H9 (cell line): ENCODE data around the gene TJP3. TPM values are rescaled to one million over a fixed set of nuclear protein-coding genes. Genes with fewer than 3 reads are reported as not detected.
A peak's percentile ranks its signal among the peaks of the same experiment; 100 is the strongest.

ENCODE experiments used
- DNase-seq: peaks from one replicate; pipeline ENCODE4 v3.0.0-alpha.2; 2017
- H2AFZ ChIP-seq: one replicate; pipeline ENCODE4 v1.6.1; 2013; ENCODE audit warnings: mild to moderate bottlenecking, low read length, control low read depth, moderate library complexity
- H2AK5ac ChIP-seq: 2 replicates; pipeline ENCODE4 v1.6.1; 2013; ENCODE audit warnings: low read length, control low read depth, mixed read lengths; ENCODE audit not compliant: insufficient read length
- H2BK120ac ChIP-seq: one replicate; pipeline ENCODE4 v1.6.1; 2013; ENCODE audit warnings: low read depth, mild to moderate bottlenecking, low read length, control low read depth, inconsistent platforms; ENCODE audit not compliant: poor library complexity, severe bottlenecking
- H2BK12ac ChIP-seq: 2 replicates; pipeline ENCODE4 v1.6.1; 2013; ENCODE audit warnings: low read length, control low read depth, mixed read lengths, low read depth; ENCODE audit not compliant: insufficient read length
- H2BK15ac ChIP-seq: 2 replicates; pipeline ENCODE4 v1.6.1; 2013; ENCODE audit warnings: low read depth, low read length, control low read depth
- H2BK20ac ChIP-seq: one replicate; pipeline ENCODE4 v1.6.1; 2013; ENCODE audit warnings: low read depth, mild to moderate bottlenecking, low read length, control low read depth, inconsistent platforms; ENCODE audit not compliant: poor library complexity, severe bottlenecking
- H2BK5ac ChIP-seq: 2 replicates; pipeline ENCODE4 v1.6.1; 2013; ENCODE audit warnings: low read length, control low read depth, mixed read lengths; ENCODE audit not compliant: insufficient read length
- H3K14ac ChIP-seq: 2 replicates; pipeline ENCODE4 v1.6.1; 2013; ENCODE audit warnings: low read length, control low read depth; ENCODE audit not compliant: insufficient read depth
- H3K18ac ChIP-seq: 2 replicates; pipeline ENCODE4 v1.6.1; 2013; ENCODE audit warnings: low read depth, mild to moderate bottlenecking, mixed read lengths, low read length, control low read depth; ENCODE audit not compliant: insufficient read length
- H3K23ac ChIP-seq: 2 replicates; pipeline ENCODE4 v1.6.1; 2013; ENCODE audit warnings: low read length, control low read depth, mixed read lengths, low read depth; ENCODE audit not compliant: insufficient read length
- H3K23me2 ChIP-seq: 2 replicates; pipeline ENCODE4 v1.6.1; 2013; ENCODE audit warnings: low read depth, mild to moderate bottlenecking, mixed read lengths, low read length, control low read depth; ENCODE audit not compliant: insufficient read length, poor library complexity, severe bottlenecking
- H3K27ac ChIP-seq: 2 replicates; pipeline ENCODE4 v1.5.1; 2013; ENCODE audit warnings: low read length, control low read depth, mixed read lengths, low read depth; ENCODE audit not compliant: insufficient read length
- H3K27me3 ChIP-seq: 2 replicates; pipeline ENCODE4 v1.6.1; 2013; ENCODE audit warnings: low read length, control low read depth, inconsistent platforms; ENCODE audit not compliant: insufficient read depth
- H3K4ac ChIP-seq: 2 replicates; pipeline ENCODE4 v1.6.1; 2013; ENCODE audit warnings: low read depth, mild to moderate bottlenecking, control low read depth, inconsistent platforms, low read length, moderate library complexity
- H3K4me1 ChIP-seq: 2 replicates; pipeline ENCODE4 v1.6.1; 2013; ENCODE audit warnings: low read length, control low read depth, inconsistent platforms; ENCODE audit not compliant: insufficient read depth
- H3K4me2 ChIP-seq: 2 replicates; pipeline ENCODE4 v1.6.1; 2013; ENCODE audit warnings: low read length, control low read depth, mixed read lengths; ENCODE audit not compliant: insufficient read length, insufficient read depth
- H3K56ac ChIP-seq: 2 replicates; pipeline ENCODE4 v1.6.1; 2013; ENCODE audit warnings: low read depth, mild to moderate bottlenecking, mixed read lengths, low read length, control low read depth; ENCODE audit not compliant: insufficient read length
- H3K79me1 ChIP-seq: 2 replicates; pipeline ENCODE4 v1.6.1; 2013; ENCODE audit warnings: low read depth, mild to moderate bottlenecking, moderate library complexity, low read length, control low read depth, inconsistent platforms; ENCODE audit not compliant: insufficient read depth, poor library complexity, severe bottlenecking
- H3K79me2 ChIP-seq: 2 replicates; pipeline ENCODE4 v1.6.1; 2013; ENCODE audit warnings: low read length, control low read depth, inconsistent platforms; ENCODE audit not compliant: insufficient read depth
- H3K9ac ChIP-seq: 2 replicates; pipeline ENCODE4 v1.6.1; 2013; ENCODE audit warnings: low read length, control low read depth, mixed read lengths; ENCODE audit not compliant: insufficient read length; ENCODE audit errors: extremely low read depth
- H3K9me3 ChIP-seq: one replicate; pipeline ENCODE4 v1.6.1; 2013; ENCODE audit warnings: low read depth, low read length, inconsistent platforms; ENCODE audit not compliant: control insufficient read depth
- H3T11ph ChIP-seq: one replicate; pipeline ENCODE4 v1.6.1; 2013; ENCODE audit warnings: mild to moderate bottlenecking, low read length, control low read depth, inconsistent platforms
- H4K20me1 ChIP-seq: one replicate; pipeline ENCODE4 v1.6.1; 2013; ENCODE audit not compliant: control insufficient read depth, insufficient read length, insufficient read depth
- H4K5ac ChIP-seq: 2 replicates; pipeline ENCODE4 v1.6.1; 2013; ENCODE audit warnings: low read depth, mild to moderate bottlenecking, mixed read lengths, low read length, control low read depth; ENCODE audit not compliant: insufficient read length
- H4K8ac ChIP-seq: replicated peaks from 2 replicates; pipeline ENCODE4 v1.6.1; 2013; ENCODE audit warnings: low read length, control low read depth, mixed read lengths, low read depth; ENCODE audit not compliant: insufficient read length
- H4K91ac ChIP-seq: 2 replicates; pipeline ENCODE4 v1.6.1; 2013; ENCODE audit warnings: low read depth, mild to moderate bottlenecking, moderate library complexity, mixed read lengths, low read length, control low read depth; ENCODE audit not compliant: insufficient read length
- H3K27ac Mint-ChIP-seq, 3 experiments: 2 replicates in 2 of 3; 3 replicates in 1 of 3; pipeline ENCODE4 v1.8.0; 2020 to 2021; ENCODE audit warnings: mixed read lengths in 3 of 3, mild to moderate bottlenecking in 1 of 3, moderate library complexity in 1 of 3
- H3K27me3 Mint-ChIP-seq: 2 replicates; pipeline ENCODE4 v1.8.0; 2021; ENCODE audit warnings: low read depth, mild to moderate bottlenecking, moderate library complexity, mixed read lengths
- H3K36me3 Mint-ChIP-seq, 3 experiments: 2 replicates in 2 of 3; 3 replicates in 1 of 3; pipeline ENCODE4 v1.8.0; 2020 to 2021; ENCODE audit warnings: low read depth in 3 of 3, mixed read lengths in 3 of 3; ENCODE audit not compliant: insufficient read depth in 1 of 3
- H3K4me1 Mint-ChIP-seq, 2 experiments: 2 replicates each; pipeline ENCODE4 v1.8.0; 2020; ENCODE audit warnings: mixed read lengths in 2 of 2
- H3K4me3 Mint-ChIP-seq, 2 experiments: 2 replicates in 1 of 2; 3 replicates in 1 of 2; pipeline ENCODE4 v1.8.0; 2020 to 2021; ENCODE audit warnings: mild to moderate bottlenecking in 2 of 2, mixed read lengths in 2 of 2, moderate library complexity in 1 of 2
- H3K9me3 Mint-ChIP-seq, 2 experiments: 2 replicates in 1 of 2; 3 replicates in 1 of 2; pipeline ENCODE4 v1.8.0; 2020; ENCODE audit warnings: mild to moderate bottlenecking in 2 of 2, mixed read lengths in 2 of 2, moderate library complexity in 1 of 2
- WGBS: extraction: QIAGEN DNeasy Blood & Tissue Kit; methylation state at CpG from one replicate; pipeline ENCODE4 v1.1.7; 2013; ENCODE audit warnings: missing lambda C conversion rate, low lambda C conversion rate, mixed read lengths; ENCODE audit not compliant: insufficient read length; ENCODE audit errors: extremely low coverage; 5-methylcytosine and 5-hydroxymethylcytosine counted together
- total RNA-seq: library from RNA; stranded (reverse); gene quantifications from 2 replicates; pipeline ENCODE4 v1.2.1, GENCODE V29; 2021
- TF ChIP-seq, protein P1 (sequence below): fragments of 200-600 bp; sonication (generic); conservative IDR thresholded peaks from 3 replicates; pipeline ENCODE4 v1.8.0; 2021; ENCODE audit warnings: antibody characterized with exemption, mild to moderate bottlenecking

TJP3 gene
- total RNA-seq, 1 experiment from 2014 or later: 27.3 TPM

GRCh38 chr19:3672575-3672948 lies 35.6 kb upstream of the TJP3 start:
- no peak overlapping the region for H3K4me2 ChIP-seq
- TF ChIP-seq, protein P1, sequence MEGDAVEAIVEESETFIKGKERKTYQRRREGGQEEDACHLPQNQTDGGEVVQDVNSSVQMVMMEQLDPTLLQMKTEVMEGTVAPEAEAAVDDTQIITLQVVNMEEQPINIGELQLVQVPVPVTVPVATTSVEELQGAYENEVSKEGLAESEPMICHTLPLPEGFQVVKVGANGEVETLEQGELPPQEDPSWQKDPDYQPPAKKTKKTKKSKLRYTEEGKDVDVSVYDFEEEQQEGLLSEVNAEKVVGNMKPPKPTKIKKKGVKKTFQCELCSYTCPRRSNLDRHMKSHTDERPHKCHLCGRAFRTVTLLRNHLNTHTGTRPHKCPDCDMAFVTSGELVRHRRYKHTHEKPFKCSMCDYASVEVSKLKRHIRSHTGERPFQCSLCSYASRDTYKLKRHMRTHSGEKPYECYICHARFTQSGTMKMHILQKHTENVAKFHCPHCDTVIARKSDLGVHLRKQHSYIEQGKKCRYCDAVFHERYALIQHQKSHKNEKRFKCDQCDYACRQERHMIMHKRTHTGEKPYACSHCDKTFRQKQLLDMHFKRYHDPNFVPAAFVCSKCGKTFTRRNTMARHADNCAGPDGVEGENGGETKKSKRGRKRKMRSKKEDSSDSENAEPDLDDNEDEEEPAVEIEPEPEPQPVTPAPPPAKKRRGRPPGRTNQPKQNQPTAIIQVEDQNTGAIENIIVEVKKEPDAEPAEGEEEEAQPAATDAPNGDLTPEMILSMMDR: no peak
- H3K79me1 ChIP-seq: peaks cover 4% of the 10 kb centered on the region
- no peak overlapping the region for H3K23ac ChIP-seq
- no peak overlapping the region for H3K4me3 Mint-ChIP-seq
- no peaks in the 10 kb centered on the region for H3K23me2 ChIP-seq
- peaks cover 4% of the 10 kb centered on the region for H4K20me1 ChIP-seq
- H2BK12ac ChIP-seq: no peak overlapping the region
- no peak overlapping the region for H2AK5ac ChIP-seq
- H3K9ac ChIP-seq: no peak overlapping the region
- H3K27me3 ChIP-seq: no peaks in the 10 kb centered on the region
- H3K27me3 Mint-ChIP-seq: no peaks in the 10 kb centered on the region
- no peak overlapping the region for H4K91ac ChIP-seq
- no peak overlapping the region for H3K56ac ChIP-seq
- no peaks in the 10 kb centered on the region; the same call in 1 of the 2 replicates for H3K4me1 ChIP-seq
- no peak overlapping the region for H2BK15ac ChIP-seq
- no peak for DNase-seq
- H2BK5ac ChIP-seq: no peak overlapping the region
- no peak overlapping the region for H4K5ac ChIP-seq
- H4K8ac ChIP-seq: no peak overlapping the region
- H2BK20ac ChIP-seq: no peak overlapping the region
- no peaks in the 10 kb centered on the region; a peak in 2 of 7 replicates for H3K36me3 Mint-ChIP-seq
- no peak overlapping the region for H2AFZ ChIP-seq
- no peak overlapping the region for H2BK120ac ChIP-seq
- H3T11ph ChIP-seq: no peak overlapping the region
- no peak overlapping the region; the same call in 1 of the 2 replicates for H3K4ac ChIP-seq
- no peak overlapping the region for H3K18ac ChIP-seq
- H3K79me2 ChIP-seq: no peaks in the 10 kb centered on the region
- peaks cover 16 to 26% of the 10 kb centered on the region in 2 experiments for H3K4me1 Mint-ChIP-seq
- no peak overlapping the region for H3K27ac Mint-ChIP-seq
- no peaks in the 10 kb centered on the region for H3K9me3 ChIP-seq
- H3K9me3 Mint-ChIP-seq: no peaks in the 10 kb centered on the region
- peak overlapping the region; percentile 26 for H3K14ac ChIP-seq
- no peak overlapping the region for H3K27ac ChIP-seq
- no CpG with 5 or more reads among the region's 8 CpGs for WGBS
